Ovary (tissue), 9 donors: ENCODE results near the gene ADAMTS12. TPM values are rescaled to one million over a fixed set of nuclear protein-coding genes. Genes with fewer than 3 reads are reported as not detected.

ENCODE experiments used
- DNase-seq, 5 donors: peaks; one replicate each; pipeline ENCODE4 v3.0.0-alpha.2; 2019 to 2020
- H3K27ac ChIP-seq, 2 donors: fragments of 200-600 bp; one replicate each; pipeline versions ENCODE4 v1.5.1 to v1.8.0; 2019 to 2022
- H3K27me3 ChIP-seq: fragments of 200-600 bp; one replicate; pipeline ENCODE4 v1.8.0; 2022
- H3K36me3 ChIP-seq: fragments of 200-600 bp; sonication (generic); one replicate; pipeline ENCODE4 v1.5.1; 2019
- H3K4me1 ChIP-seq: one replicate; pipeline ENCODE4 v1.8.1; 2013; ENCODE audit warnings: mild to moderate bottlenecking, moderate library complexity; ENCODE audit not compliant: insufficient read depth
- H3K4me3 ChIP-seq: fragments of 200-600 bp; sonication (generic); one replicate; pipeline ENCODE4 v1.5.1; 2017
- H3K9me3 ChIP-seq, 2 donors: fragments of 200-600 bp in 1 of 2; sonication (generic) in 1 of 2; one replicate each; pipeline versions ENCODE4 v1.5.1 to v1.8.1; 2013 to 2019; ENCODE audit warnings: mild to moderate bottlenecking in 1 of 2, moderate library complexity in 1 of 2
- EP300 ChIP-seq: sonication (generic); formaldehyde crosslinking; IDR thresholded peaks from one replicate; pipeline ENCODE4 v1.6.1; 2017; ENCODE audit warnings: antibody characterized with exemption
- POLR2A ChIP-seq: fragments of 450-650 bp; IDR thresholded peaks from one replicate; pipeline ENCODE4 v1.6.1; 2017; ENCODE audit warnings: antibody characterized with exemption, mild to moderate bottlenecking, moderate library complexity
- WGBS, 3 donors: extraction: QIAGEN DNeasy Blood & Tissue Kit in 1 of 3; methylation state at CpG; one replicate each; pipeline versions ENCODE4 v1.1.5 to v1.1.7; 2013 to 2017; 5-methylcytosine and 5-hydroxymethylcytosine counted together
- intact Hi-C, 4 donors: fragments of 100-400 bp; cut with DNase I; formaldehyde crosslinking; loops; one replicate each; pipeline versions ENCODE4 v1.11.0 to v1.15.1; 2022 to 2023
- polyA plus RNA-seq, 2 donors: library from polyadenylated mRNA; stranded (reverse); fragments of 200-250 nt in 1 of 2; fragments of 350-450 nt in 1 of 2; fragmentation: Illumina TruSeq in 1 of 2; extraction: RNeasy Lipid Tissue Mini Kit (QIAGEN cat#74804) in 1 of 2; gene quantifications; one replicate each; pipeline ENCODE4 v1.2.3, GENCODE V29; 2013 to 2014
- total RNA-seq, 7 donors: library from RNA; depleted of rRNA in 2 of 7; stranded (reverse); fragments of >200 nt in 2 of 7; fragmentation: NEBNext Ultra II Directional in 3 of 7; extraction: Animal tissue kit (Norgen Biotek cat#: 25700) in 3 of 7; gene quantifications; one replicate each; pipeline versions ENCODE4 v1.1.0 to v1.2.4, GENCODE V29; 2016 to 2023
- TF ChIP-seq, protein P1 (sequence below), 3 donors: fragments of 450-650 bp in 2 of 3; fragments of 200-600 bp in 1 of 3; IDR thresholded peaks; one replicate each; pipeline versions ENCODE4 v1.5.1 to v1.8.0; 2016 to 2022; ENCODE audit warnings: antibody characterized with exemption in 3 of 3, mild to moderate bottlenecking in 1 of 3
- donor health status: DM: no; HTN: no; CAD: no; lungs with moderate emphysema.
- donor health status: DM: no; HTN: no; CAD: no.
- donor health status: Bipolar disorder and iron deficiency.
- donor health status: DM: yes; HTN: yes; CAD: no.
- donor health status: DM: no; HTN: no; CAD: no.
- donor health status: DM: yes; HTN: yes; CAD: no.

The ADAMTS12 gene
- total and polyA plus RNA-seq, 9 donors = 2.9 to 9.8 (median 5.5) TPM

DNA sequence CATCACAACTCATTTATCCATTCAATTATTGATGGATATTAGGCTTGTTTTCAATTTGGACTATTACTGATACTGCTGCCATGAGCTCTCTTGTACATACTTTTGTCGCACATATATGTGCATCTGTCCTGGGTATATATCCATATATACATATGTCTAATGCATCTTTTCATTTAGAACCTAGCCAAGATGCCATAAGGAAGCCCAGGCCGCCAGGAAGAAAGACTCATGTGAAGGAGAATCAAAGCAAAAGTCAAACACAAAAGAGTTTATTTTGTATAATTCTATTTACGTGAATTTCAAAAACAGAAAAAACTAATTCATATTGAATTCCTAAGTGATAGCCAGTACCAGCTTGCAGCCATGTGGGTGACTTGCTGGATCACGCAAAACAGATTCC, 79.0 kb downstream of the ADAMTS12 start:
- Histone ChIP-seq H3K27me3 (no peaks in the 10 kb centered on the region), H3K9me3 (no peaks in the 10 kb centered on the region), H3K4me1 (peaks cover 6% of the 10 kb centered on the region), H3K36me3 (no peaks in the 10 kb centered on the region), H3K27ac (no peak overlapping the region), H3K4me3 (no peak overlapping the region)
- DNase-seq = no peak
- TF ChIP-seq POLR2A (no peak), EP300 (no peak)
- TF ChIP-seq, protein P1, sequence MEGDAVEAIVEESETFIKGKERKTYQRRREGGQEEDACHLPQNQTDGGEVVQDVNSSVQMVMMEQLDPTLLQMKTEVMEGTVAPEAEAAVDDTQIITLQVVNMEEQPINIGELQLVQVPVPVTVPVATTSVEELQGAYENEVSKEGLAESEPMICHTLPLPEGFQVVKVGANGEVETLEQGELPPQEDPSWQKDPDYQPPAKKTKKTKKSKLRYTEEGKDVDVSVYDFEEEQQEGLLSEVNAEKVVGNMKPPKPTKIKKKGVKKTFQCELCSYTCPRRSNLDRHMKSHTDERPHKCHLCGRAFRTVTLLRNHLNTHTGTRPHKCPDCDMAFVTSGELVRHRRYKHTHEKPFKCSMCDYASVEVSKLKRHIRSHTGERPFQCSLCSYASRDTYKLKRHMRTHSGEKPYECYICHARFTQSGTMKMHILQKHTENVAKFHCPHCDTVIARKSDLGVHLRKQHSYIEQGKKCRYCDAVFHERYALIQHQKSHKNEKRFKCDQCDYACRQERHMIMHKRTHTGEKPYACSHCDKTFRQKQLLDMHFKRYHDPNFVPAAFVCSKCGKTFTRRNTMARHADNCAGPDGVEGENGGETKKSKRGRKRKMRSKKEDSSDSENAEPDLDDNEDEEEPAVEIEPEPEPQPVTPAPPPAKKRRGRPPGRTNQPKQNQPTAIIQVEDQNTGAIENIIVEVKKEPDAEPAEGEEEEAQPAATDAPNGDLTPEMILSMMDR (IDR thresholded peaks at IDR 0.05) = no peak
- intact Hi-C loops = no loop called here
- WGBS, 3 donors = 72 to 99% (median 84%) methylated on average over 4 of the region's 4 CpGs

DNA sequence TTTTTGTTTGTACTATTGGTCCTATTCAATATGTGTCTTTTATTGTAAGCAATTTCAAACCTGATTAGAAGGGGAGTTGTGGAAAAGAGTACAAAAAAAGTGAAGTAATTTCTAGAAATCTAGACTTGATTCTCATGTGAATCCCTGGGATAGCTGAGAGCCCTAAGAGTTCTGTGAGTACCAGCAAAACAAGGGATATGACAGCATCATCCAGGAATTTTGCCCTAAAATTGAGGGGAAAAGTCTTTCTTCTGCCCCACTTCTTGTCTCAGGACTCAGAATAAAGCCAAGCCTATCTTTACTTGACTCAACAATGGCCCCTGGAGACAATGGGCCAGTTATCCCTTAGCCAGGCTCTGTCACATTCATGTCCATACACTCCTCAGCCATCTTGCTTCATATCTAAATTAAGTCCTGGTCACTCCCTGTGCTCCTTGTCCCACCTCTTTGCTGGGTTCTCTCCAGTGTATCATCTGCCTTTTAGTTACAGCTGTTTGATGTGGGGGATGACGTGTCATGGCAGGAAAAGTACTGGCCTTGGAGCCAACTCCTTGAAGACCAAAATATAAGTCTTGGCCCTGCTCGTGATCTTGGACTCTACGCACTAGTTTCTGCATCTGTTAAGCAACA, 81.2 kb downstream of the ADAMTS12 start:
- H3K36me3 ChIP-seq = no peaks in the 10 kb centered on the region
- H3K9me3 ChIP-seq = no peaks in the 10 kb centered on the region
- TF ChIP-seq POLR2A (no peak), EP300 (no peak)
- TF ChIP-seq, protein P1 (IDR thresholded peaks at IDR 0.05) = no peak
- H3K4me3 ChIP-seq = no peak overlapping the region
- H3K4me1 ChIP-seq = peaks cover 6% of the 10 kb centered on the region
- peak in 1 of 5 donors; percentile 20 for DNase-seq
- H3K27ac ChIP-seq = no peak overlapping the region
- intact Hi-C loops = no loop called here
- H3K27me3 ChIP-seq = no peaks in the 10 kb centered on the region
- 63 to 67% (median 66%) methylated on average over 3 of the region's 3 CpGs for WGBS, 3 donors

DNA sequence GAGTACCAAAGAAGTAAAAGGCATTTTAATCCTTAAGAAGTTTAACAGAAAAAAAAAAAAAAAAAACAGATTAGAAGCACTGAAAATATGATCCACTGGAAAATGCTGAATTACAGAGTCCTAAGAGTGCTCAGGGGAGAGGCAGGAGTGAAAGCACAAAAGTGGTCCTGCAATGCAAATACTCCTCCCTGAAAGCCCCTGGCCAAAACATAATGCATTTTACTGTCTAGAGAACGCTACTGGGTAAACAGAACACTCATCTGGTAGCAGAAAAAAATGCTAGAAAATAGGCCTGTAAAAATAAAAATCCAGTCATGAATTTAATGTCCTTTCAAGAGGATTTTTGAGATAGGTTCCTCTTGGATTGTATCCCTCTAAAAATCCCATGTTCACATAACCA, 81.9 kb downstream of the ADAMTS12 start:
- 41 to 65% (median 53%) methylated on average over 1 of the region's 1 CpG for WGBS, 3 donors
- no peaks in the 10 kb centered on the region for H3K27me3 ChIP-seq
- intact Hi-C loops = no loop called here
- H3K4me1 ChIP-seq = peaks cover 6% of the 10 kb centered on the region
- no peak for TF ChIP-seq EP300
- TF ChIP-seq, protein P1 (IDR thresholded peaks at IDR 0.05) = no peak
- TF ChIP-seq POLR2A = no peak
- no peak overlapping the region for H3K4me3 ChIP-seq
- no peak for DNase-seq
- no peaks in the 10 kb centered on the region for H3K36me3 ChIP-seq
- no peak overlapping the region for H3K27ac ChIP-seq
- H3K9me3 ChIP-seq = no peaks in the 10 kb centered on the region

DNA sequence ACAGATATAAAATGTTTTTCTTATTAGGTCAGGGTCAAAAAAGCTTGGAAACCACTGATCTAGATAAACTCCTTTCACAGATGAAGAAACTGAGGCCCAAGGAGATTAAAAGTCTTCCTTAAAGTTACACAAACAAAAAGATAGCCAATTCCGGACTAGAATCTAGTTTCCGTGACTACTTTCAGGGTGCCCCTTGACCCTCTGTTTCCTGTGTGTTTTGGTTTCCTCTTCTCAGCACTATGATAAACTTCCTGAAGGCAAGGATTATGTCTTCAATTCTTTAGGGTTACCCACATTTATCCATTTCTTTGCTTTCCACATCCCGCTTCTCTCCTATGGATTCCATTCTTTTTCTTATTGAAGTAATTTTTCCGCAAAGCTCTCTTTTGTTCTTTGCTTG, 83.1 kb downstream of the ADAMTS12 start:
- H3K4me1 ChIP-seq = peaks cover 6% of the 10 kb centered on the region
- H3K36me3 ChIP-seq = no peaks in the 10 kb centered on the region
- 63 to 71% (median 65%) methylated on average over 4 of the region's 4 CpGs for WGBS, 3 donors
- intact Hi-C loops = no loop called here
- H3K9me3 ChIP-seq = no peaks in the 10 kb centered on the region
- no peak overlapping the region for H3K27ac ChIP-seq
- no peak for TF ChIP-seq POLR2A
- TF ChIP-seq EP300 = no peak
- TF ChIP-seq, protein P1 (IDR thresholded peaks at IDR 0.05) = no peak
- DNase-seq = no peak
- H3K4me3 ChIP-seq = no peak overlapping the region
- no peaks in the 10 kb centered on the region for H3K27me3 ChIP-seq
